HepG2 (cell line): ENCODE data around the gene GSTCD. TPM values are rescaled to one million over a fixed set of nuclear protein-coding genes. Genes with fewer than 3 reads are reported as not detected.

ENCODE experiments used
- ATAC-seq: fragments of 200-7000 bp; cut with Tn5 transposase; 3 replicates; pipeline ENCODE4 v1.9.1; 2020; ENCODE audit warnings: mild to moderate bottlenecking, moderate library complexity
- BruUV-seq: library from RNA; stranded (reverse); fragments of 400-500 nt; replicated peaks from 2 replicates; lab custom pipeline; 2021; lab: Mats Ljungman, UMichigan
- CTCF ChIA-PET: fragments of 300-600 bp; formaldehyde crosslinking; extraction: SDS; loops from one replicate; lab custom pipeline; 2021; ENCODE audit warnings: low total read pairs, inconsistent platforms, low intra/inter-chr PET ratio; lab: Yijun Ruan, JAX
- POLR2A ChIA-PET: fragments of 350-600 bp; sonication (Branson Sonifier 250); formaldehyde crosslinking; loops from one replicate; lab custom pipeline; 2020; ENCODE audit warnings: antibody characterized with exemption, inconsistent platforms; lab: Yijun Ruan, JAX
- DNase-seq: peaks from one replicate; pipeline ENCODE4 v3.0.0-alpha.2; 2015; ENCODE audit warnings: low spot score
- FAIRE-seq: peaks from 3 replicates; lab custom pipeline; 2011; peaks lifted over from hg19 to GRCh38; lab: Jason Lieb, UNC
- H2AFZ ChIP-seq: one replicate; pipeline ENCODE4 v1.6.1; 2011; ENCODE audit warnings: low read length, inconsistent platforms
- H3K27ac ChIP-seq: fragments of 300-600 bp; 3 replicates; pipeline ENCODE4 v1.8.0; 2011; ENCODE audit warnings: mixed run types, mild to moderate bottlenecking, mixed read lengths, low read length, inconsistent platforms; ENCODE audit not compliant: insufficient read depth; ENCODE audit errors: extremely low read length
- H3K27me3 ChIP-seq, 2 experiments: fragments of 200-600 bp in 1 of 2; 2 replicates in 1 of 2; 3 replicates in 1 of 2; pipeline versions ENCODE4 v1.6.0 to v1.8.0; 2011; ENCODE audit warnings: low read length in 2 of 2, mild to moderate bottlenecking in 2 of 2, moderate library complexity in 2 of 2, inconsistent platforms in 1 of 2; ENCODE audit not compliant: insufficient read depth in 2 of 2, control insufficient read depth in 1 of 2
- H3K36me3 ChIP-seq, 2 experiments: fragments of 200-600 bp in 1 of 2; replicated peaks in 1 of 2; 2 replicates in 1 of 2; 3 replicates in 1 of 2; pipeline versions ENCODE4 v1.5.1 to v1.8.0; 2011; ENCODE audit warnings: low read length in 2 of 2, inconsistent platforms in 1 of 2; ENCODE audit not compliant: insufficient read depth in 2 of 2, control insufficient read depth in 1 of 2
- H3K4me1 ChIP-seq: 2 replicates; pipeline ENCODE4 v1.5.1; 2012; ENCODE audit warnings: low read length, inconsistent platforms; ENCODE audit not compliant: insufficient read depth
- H3K4me2 ChIP-seq: 2 replicates; pipeline ENCODE4 v1.6.0; 2011; ENCODE audit warnings: low read depth, low read length, inconsistent platforms
- H3K4me3 ChIP-seq, 3 experiments: fragments of 200-600 bp in 1 of 3; sonication (generic), shearing (Covaris generic) in 1 of 3; replicated peaks in 1 of 3; 2 replicates each; pipeline ENCODE4 v1.5.1; 2011 to 2016; ENCODE audit warnings: low read length in 3 of 3, inconsistent platforms in 2 of 3, low read depth in 2 of 3, mild to moderate bottlenecking in 2 of 3, control low read depth in 1 of 3, mixed read lengths in 1 of 3; ENCODE audit not compliant: insufficient read depth in 1 of 3
- H3K79me2 ChIP-seq: one replicate; pipeline ENCODE4 v1.6.1; 2011; ENCODE audit warnings: low read length, inconsistent platforms; ENCODE audit not compliant: insufficient read depth
- H3K9ac ChIP-seq: 2 replicates; pipeline ENCODE4 v1.6.0; 2011; ENCODE audit warnings: mild to moderate bottlenecking, low read depth, low read length, inconsistent platforms; ENCODE audit not compliant: insufficient read depth
- H3K9me3 ChIP-seq: 2 replicates; pipeline ENCODE4 v1.5.1; 2012; ENCODE audit warnings: mild to moderate bottlenecking, low read length
- H4K20me1 ChIP-seq: 2 replicates; pipeline ENCODE4 v1.6.0; 2011; ENCODE audit warnings: inconsistent platforms, mild to moderate bottlenecking, low read length, moderate library complexity; ENCODE audit not compliant: insufficient read depth
- KLF9 ChIP-seq: IDR thresholded peaks from 2 replicates; pipeline ENCODE4 v1.6.1; 2016; ENCODE audit warnings: low read depth
- RFX5 ChIP-seq: IDR thresholded peaks from 2 replicates; pipeline ENCODE4 v1.6.1; 2011; ENCODE audit warnings: low read depth, low read length, improper control_type of control experiment
- ZNF563 ChIP-seq: sonication (generic); formaldehyde crosslinking; IDR thresholded peaks from 2 replicates; pipeline ENCODE4 v1.8.0; 2022; ENCODE audit warnings: mild to moderate bottlenecking, moderate library complexity, missing genetic modification reagents
- ZNF720 ChIP-seq: sonication (generic); formaldehyde crosslinking; IDR thresholded peaks from 2 replicates; pipeline ENCODE4 v1.4.0; 2020; ENCODE audit warnings: missing genetic modification reagents
- WGBS: methylation state at CpG from one replicate; pipeline ENCODE4 v1.1.6; 2017; ENCODE audit warnings: low lambda C conversion rate; 5-methylcytosine and 5-hydroxymethylcytosine counted together
- in situ Hi-C: cut with HindIII; loops from 2 replicates; pipeline ENCODE4 v1.10.0; 2017; ENCODE audit warnings: low pct_unique_long_range_greater_than_20kb; ENCODE audit not compliant: extremely low pct_ligation_motif_present
- intact Hi-C: fragments of 100-400 bp; cut with micrococcal nuclease; formaldehyde crosslinking; loops from one replicate; pipeline ENCODE4 v1.10.0; 2022; ENCODE audit not compliant: unreplicated experiment
- polyA plus RNA-seq, 8 experiments: library from polyadenylated mRNA; depleted of rRNA in 3 of 8; stranded (reverse) in 7 of 8; unstranded in 1 of 8; fragments of >200 nt; fragmentation: Illumina TruSeq in 4 of 8; extraction: Trizol in 4 of 8; gene quantifications; 2 replicates each; pipeline versions ENCODE4 v1.2.1 to v1.2.3, GENCODE V29; 2011 to 2016; ENCODE audit warnings: low read depth in 4 of 8, missing spikeins in 1 of 8, mixed read lengths in 1 of 8; ENCODE audit not compliant: insufficient read depth in 1 of 8
- total RNA-seq, 5 experiments: library from RNA; depleted of rRNA; stranded (reverse); fragments of >200 nt; fragmentation: Illumina TruSeq; extraction: Trizol; gene quantifications; 2 replicates each; pipeline ENCODE4 v1.2.3, GENCODE V29; 2016; ENCODE audit warnings: low read depth in 1 of 5

Gene GSTCD
- total and polyA plus RNA-seq, 2 of the 13 experiments (the other 11 are each of a cell fraction or from before 2014, with no cell fraction given), result 7.9 to 30.8 TPM

DNA sequence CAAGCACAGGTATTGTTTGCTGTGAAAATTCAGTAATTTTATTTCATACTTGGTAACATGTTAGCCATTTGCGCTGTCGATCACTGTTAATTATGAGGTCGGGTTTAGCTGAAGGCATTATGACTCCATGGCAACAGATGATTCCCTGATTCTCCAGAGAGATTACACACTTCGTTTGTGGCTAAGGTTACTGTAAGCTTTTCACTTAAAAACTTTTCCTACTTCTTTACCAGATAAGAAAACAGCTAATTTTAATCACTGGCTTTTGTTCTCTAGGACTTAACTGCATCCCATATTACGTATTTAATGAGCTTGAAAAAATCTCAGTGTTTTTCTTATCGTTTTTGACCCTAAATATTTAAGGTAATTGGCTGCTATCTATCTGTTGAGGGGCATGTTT, 2.1 kb downstream of the GSTCD start:
- CTCF ChIA-PET, result no interaction called here
- BruUV-seq, result no TSS peak
- Histone ChIP-seq H3K4me2 (peak overlapping the region; percentile 65), H3K9ac (no peak overlapping the region), H3K4me1 (peaks cover 40% of the 10 kb centered on the region), H4K20me1 (no peaks in the 10 kb centered on the region), H2AFZ (no peak overlapping the region), H3K4me3 (peak overlapping the region in 1 of 3 experiments; percentile 98; a peak in 2 of 6 replicates), H3K27ac (no peak overlapping the region), H3K36me3 (no peaks in the 10 kb centered on the region), H3K9me3 (no peaks in the 10 kb centered on the region), H3K27me3 (no peaks in the 10 kb centered on the region; a peak in 1 of 5 replicates), H3K79me2 (peaks cover 61% of the 10 kb centered on the region)
- ATAC-seq (no peak), FAIRE-seq (no peak), DNase-seq (no peak)
- TF ChIP-seq ZNF720 (CRISPR knock-in tag), result no peak
- peak; percentile 83 for TF ChIP-seq RFX5
- in situ Hi-C loops (no loop called here), intact Hi-C loops (no loop called here)
- WGBS, result 87% methylated on average over 6 of the region's 6 CpGs
- POLR2A ChIA-PET, result no interaction called here

DNA sequence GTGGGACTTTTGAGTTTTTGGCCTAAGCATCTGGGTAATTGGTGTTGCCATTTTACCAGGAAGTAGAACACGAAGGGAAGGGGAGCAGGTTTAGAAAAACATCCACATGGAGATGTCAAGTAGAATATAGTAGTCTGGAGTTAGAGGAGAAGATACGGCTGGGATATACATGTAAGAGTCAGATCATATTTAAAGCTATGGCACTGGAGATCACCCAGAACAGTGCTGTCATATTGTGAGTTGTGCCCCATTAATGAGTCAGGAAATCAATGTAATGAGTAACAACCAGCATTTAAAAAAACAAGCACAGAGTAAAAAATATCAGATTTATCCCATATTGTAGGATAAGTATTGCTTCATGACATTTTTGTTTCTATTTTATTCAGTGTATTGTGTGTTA, 4.2 kb downstream of the GSTCD start:
- Histone ChIP-seq H3K36me3 (no peaks in the 10 kb centered on the region), H3K79me2 (peaks cover 42% of the 10 kb centered on the region), H3K27me3 (no peaks in the 10 kb centered on the region; a peak in 1 of 5 replicates), H3K4me3 (no peak overlapping the region), H2AFZ (no peak overlapping the region), H3K9ac (no peak overlapping the region), H3K4me2 (no peak overlapping the region), H4K20me1 (no peaks in the 10 kb centered on the region), H3K27ac (no peak overlapping the region), H3K4me1 (peaks cover 22% of the 10 kb centered on the region), H3K9me3 (no peaks in the 10 kb centered on the region)
- intact Hi-C loops (no loop called here), in situ Hi-C loops (no loop called here)
- POLR2A ChIA-PET, result no interaction called here
- no peak for ATAC-seq
- FAIRE-seq, result no peak
- BruUV-seq, result no TSS peak
- no peak for DNase-seq
- CTCF ChIA-PET, result no interaction called here
- WGBS, result 95% methylated on average over 2 of the region's 2 CpGs
- TF ChIP-seq KLF9 (CRISPR knock-in tag) (no peak), ZNF563 (CRISPR knock-in tag) (no peak)
